DMS53 treated with DMSO at 0.1 percent for 48 hours (cell line): ENCODE measurements around the gene SETBP1.
A peak's percentile ranks its signal among the peaks of the same experiment; 100 is the strongest.

Experiments
- DNase-seq: peaks from one replicate; lab custom pipeline; 2025; ENCODE audit not compliant: unreplicated experiment; lab: John Stamatoyannopoulos, UW

SETBP1 gene

GRCh38 chr18:44758861-44759631 is 78.4 kb downstream of the SETBP1 start:
- DNase-seq: no peak

- no peak for DNase-seq
Measured at GRCh38 chr18:44759925-44760342, 79.2 kb downstream of the SETBP1 start.

DNA sequence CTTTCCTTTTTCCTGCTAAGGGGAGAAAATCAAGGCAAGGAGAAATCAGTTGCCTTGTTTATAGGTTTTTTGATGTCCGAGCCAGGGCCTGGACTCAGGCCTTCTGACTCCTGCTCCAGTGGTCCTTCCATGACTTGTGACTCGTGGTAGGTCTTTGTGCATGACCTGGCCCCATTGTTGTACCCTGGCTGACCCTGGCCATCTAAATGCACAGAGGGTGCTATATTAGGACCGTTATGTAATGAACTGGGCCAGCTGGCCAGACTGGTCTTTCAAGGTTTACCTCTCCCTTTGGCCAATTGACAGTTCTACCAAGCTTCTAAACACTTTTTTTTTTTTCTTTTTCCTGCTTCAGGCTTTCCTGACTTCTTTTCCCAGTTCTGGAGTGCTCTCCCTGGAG is 81.1 kb downstream of the SETBP1 start:
- DNase-seq: peak; percentile 79

DNA sequence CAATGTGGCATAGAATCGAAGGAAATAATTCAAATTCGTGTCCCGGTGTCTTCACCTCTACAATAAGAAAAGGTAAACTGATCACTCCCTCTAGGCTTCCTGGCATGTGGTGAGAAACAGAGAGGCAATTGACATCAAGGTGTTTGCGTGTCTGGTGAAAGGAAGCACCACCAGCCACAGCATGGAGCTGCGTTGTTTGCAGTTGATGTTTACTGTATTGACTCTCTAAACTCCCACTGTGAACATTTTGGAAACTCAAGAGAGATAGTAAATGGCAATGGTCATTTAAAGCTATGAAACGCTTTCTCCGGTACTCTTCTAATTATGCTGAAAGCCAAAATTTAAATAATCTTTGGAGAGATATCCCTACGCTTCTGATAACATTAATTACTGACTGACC is 82.6 kb downstream of the SETBP1 start:
- no peak for DNase-seq

GRCh38 chr18:44764863-44765262 is 84.2 kb downstream of the SETBP1 start:
- no peak for DNase-seq

GRCh38 chr18:44765456-44765855 is 84.8 kb downstream of the SETBP1 start:
- DNase-seq: no peak

- DNase-seq: no peak
Measured at GRCh38 chr18:44766450-44766849, 85.8 kb downstream of the SETBP1 start.

GRCh38 chr18:44767807-44768206 is 87.1 kb downstream of the SETBP1 start:
- no peak for DNase-seq

- no peak for DNase-seq
Measured at GRCh38 chr18:44770641-44771040, 90.0 kb downstream of the SETBP1 start.

GRCh38 chr18:44771572-44771955 is 90.9 kb downstream of the SETBP1 start:
- no peak for DNase-seq

DNA sequence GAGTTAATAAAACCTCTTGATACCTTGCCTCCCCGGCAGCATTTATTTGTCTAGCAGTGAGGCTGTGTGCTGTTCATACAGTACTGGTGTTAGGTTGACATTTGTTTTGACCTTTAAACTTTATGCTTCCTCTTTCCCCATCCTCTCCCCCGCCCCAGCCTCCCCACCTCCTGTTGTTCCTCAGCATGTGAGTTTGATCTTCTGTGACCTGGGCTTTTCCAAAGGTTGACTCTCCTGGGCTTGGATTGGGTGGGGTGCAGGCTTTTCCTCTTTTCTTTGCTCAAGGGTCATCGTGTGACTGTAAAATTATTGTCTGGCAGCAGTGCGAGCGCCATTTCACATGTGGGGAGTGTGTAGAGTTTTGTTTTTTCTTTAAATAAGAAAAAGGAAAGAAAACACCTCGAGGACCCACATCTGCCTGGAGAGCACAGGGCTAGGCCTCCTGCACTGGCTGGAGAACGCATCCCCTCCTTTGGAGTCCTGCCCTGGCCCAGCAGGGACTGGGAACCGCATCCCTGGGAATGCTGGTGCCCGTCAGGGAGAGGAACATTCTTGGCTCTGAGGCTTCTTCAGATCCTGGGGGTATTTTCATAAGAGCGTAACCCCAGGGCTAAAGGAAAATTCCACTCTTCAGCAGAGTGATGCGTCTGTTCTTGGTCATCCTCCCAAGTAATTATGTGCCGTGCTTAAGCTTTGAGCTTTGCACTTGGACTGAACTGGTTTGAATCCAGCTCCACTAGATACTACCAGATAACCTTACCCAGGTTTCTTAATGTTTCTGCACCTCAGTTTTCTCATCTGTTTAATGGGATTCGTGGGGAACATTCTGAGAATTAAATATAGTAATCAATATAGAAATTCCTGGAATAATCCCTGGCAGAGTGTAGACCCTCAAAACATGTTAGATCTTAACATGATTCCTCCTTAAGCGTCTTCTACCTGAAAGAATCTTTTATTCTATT is 91.5 kb downstream of the SETBP1 start:
- DNase-seq: peak; percentile 64

DNA sequence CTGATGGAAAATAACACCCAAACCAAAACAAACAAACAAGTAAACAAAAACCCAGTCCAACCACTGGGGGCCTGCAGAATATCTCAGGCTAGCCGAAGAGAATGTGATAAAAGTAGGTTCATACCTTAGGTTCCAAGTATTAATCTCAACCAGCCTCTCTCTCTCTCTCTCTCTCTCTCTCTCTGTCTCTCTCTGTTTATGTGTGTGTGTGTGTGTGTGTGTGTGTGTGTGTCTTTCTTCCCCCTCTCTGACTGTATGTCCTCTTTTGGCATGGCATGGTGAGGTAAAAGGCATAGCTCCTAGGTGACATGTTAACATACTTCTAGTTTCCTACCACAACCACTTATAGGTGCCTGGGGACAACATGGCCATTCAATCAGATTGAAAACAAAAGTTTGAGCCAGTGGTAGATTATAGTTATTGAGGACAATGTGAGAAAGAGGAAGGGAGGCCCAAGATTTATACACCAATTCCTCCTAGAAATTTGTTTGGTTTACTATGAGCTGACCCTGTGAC is 93.0 kb downstream of the SETBP1 start:
- no peak for DNase-seq

DNA sequence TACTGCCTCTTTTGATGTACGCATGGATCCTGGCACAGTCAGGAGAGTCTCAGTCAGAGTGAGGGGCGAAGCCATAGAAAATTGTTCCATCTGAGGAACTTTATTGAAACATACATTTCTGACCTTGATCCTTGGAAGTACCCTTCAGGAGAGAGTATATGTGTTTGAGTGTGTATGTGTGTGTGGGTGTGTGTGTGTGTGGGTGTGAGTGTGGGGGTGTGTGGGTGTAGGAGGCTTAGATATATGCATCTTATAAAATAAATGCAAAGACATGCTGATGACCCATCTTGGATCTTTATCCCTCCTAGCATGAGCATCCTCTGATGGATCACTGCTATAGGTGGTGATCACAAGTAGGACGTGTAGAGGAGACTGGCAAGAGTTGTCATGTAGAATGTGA is 93.5 kb downstream of the SETBP1 start:
- no peak for DNase-seq

GRCh38 chr18:44777457-44778192 is 96.9 kb downstream of the SETBP1 start:
- DNase-seq: no peak

DNA sequence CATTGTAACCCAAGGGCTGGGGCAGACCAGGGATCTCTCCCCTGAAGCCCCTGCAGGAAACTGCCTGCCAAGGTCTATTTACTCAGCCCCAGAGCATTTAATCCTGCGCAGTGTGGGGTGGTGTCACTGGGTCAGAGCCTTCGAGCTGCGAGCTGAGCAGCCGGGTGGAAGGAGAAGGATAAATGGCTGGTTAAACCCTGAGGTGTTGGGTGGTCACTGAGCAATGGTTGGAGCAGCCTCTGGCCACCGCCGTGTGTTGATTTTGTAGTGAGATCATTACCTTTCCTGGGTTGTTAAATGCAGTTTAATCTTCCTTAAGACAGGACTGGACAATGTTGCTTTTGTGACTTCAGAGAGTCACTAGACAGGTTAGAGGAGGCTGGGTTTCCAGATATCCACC is 98.1 kb downstream of the SETBP1 start:
- DNase-seq: no peak

GRCh38 chr18:44779753-44780292 is 99.1 kb downstream of the SETBP1 start:
- no peak for DNase-seq

DNA sequence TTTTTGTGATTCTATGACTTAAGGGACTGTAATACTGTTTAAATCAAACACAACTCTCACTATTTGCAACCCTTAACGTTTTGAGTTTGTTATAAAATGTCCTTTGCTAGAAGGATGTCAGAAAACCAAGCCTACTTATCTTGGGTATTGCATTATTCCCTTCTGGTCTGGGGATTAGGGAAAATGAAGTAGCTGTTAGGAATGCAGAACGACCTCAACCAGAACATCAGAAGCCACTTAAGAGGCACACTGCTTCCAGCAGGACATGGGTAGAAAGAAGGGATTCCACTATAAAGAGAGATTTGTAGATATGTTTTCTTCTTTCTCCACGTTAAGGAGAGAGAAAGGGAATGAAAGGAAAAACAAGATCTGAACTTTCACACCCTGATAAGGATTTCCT is 101.2 kb downstream of the SETBP1 start:
- DNase-seq: no peak

- DNase-seq: no peak
Measured at GRCh38 chr18:44782617-44783016, 101.9 kb downstream of the SETBP1 start.

DNA sequence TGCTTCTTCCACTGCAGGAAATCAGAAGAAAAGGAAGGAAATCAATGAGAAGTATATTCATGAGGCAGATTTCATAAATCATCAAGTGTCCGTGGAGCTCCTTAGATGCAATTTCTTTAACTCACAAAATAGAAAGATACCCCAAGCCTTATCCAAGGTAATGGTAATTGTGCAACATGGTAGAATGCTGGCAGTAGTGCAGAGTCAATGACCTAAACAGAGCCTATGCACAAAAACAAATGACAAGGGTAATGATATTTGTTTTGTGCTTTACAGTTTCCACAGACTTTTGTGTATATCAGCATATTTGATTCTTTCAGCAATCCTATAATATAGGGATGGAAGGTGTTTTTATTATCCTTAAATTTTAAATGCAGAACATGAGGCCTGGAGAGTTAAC is 102.7 kb downstream of the SETBP1 start:
- DNase-seq: no peak

DNA sequence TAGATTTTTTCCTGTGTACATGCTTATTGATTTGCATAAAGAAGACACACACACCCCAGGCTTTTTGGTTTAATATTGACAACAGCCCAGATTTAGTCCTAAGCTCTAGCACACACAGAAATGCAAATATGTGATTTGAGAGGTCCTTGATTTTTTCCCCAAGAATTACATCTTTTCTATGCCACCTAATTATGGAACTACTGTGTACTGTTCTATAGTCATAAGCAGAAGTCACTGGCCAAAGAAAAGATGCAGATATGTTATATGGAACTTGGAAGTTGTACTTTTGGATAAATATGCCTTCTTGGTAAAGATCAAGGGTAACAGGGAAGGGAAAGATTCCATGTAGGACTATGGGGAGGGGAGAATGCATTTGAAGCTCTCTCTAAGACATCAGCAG is 105.6 kb downstream of the SETBP1 start:
- no peak for DNase-seq

DNA sequence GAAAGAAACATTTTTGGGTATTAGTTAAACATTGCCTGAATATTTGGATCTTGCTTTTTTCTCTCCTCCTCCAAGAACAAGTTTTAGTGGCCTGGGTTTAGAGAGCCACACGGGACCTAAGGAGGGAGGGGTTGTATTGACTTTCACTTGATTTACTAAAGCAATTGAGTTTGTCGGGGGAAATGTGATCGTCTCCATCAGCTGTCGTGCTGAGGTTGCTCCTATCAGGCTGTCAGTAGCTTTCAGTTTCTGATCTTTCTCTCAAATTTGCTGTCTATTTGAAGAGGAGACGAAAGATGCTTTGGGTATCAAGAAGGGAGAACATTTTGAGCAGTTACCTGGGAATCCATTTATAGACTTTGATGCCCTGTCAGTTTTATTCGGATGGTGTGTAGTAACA is 106.0 kb downstream of the SETBP1 start:
- DNase-seq: no peak
